ENCODE results near the gene GHRL.

- TF ChIP-seq ZFP36 (IDR thresholded peaks at IDR 0.05; ENCODE audit: borderline replicate concordance, partially characterized antibody) = no peak
- TF ChIP-seq NFE2L2 (conservative IDR thresholded peaks at IDR 0.05; ENCODE audit: low read length) = no peak
- TF ChIP-seq CTCF (IDR thresholded peaks at IDR 0.05) = no peak
- TF ChIP-seq PBX3 (IDR thresholded peaks at IDR 0.05) = no peak
Measured at GRCh38 chr3:10247679-10248183, 45.0 kb downstream of the GHRL start.
